ENCODE measurements around the gene TMEM202.
A peak's percentile ranks its signal among the peaks of the same experiment; 100 is the strongest.
"Not testable (repeated sequence)": the region's sequence is repeated elsewhere in the genome, so short reads cannot be mapped to it uniquely, and the experiment has no call there.

TMEM202 gene

GRCh38 chr15:72397796-72398588, at the start of gene TMEM202:
Gene TMEM202, plus strand, starts transcription at chr15:72398305. Its CDS starts 22 bp downstream, at chr15:72398327.
- DNase-seq: no peak

- no peak for DNase-seq
Measured at GRCh38 chr15:72353266-72353665, 44.8 kb upstream of the TMEM202 start.

- DNase-seq: no peak
Measured at GRCh38 chr15:72354496-72354895, 43.6 kb upstream of the TMEM202 start.

GRCh38 chr15:72358121-72358520, 40.0 kb upstream of the TMEM202 start:
- no peak for DNase-seq

- peak in 21 of 56 donors; percentile 1 to 46 (median 15) for DNase-seq
Measured at GRCh38 chr15:72358650-72359171, 39.4 kb upstream of the TMEM202 start.

GRCh38 chr15:72361176-72361575, 36.9 kb upstream of the TMEM202 start:
- DNase-seq: no peak

- DNase-seq: peak in 1 of 56 donors; percentile 6
Measured at GRCh38 chr15:72365844-72366243, 32.3 kb upstream of the TMEM202 start.

- no peak for DNase-seq
Measured at GRCh38 chr15:72368325-72368724, 29.8 kb upstream of the TMEM202 start.

- peak in 4 of 56 donors; percentile 2 to 10 (median 4) for DNase-seq
Measured at GRCh38 chr15:72368899-72369298, 29.2 kb upstream of the TMEM202 start.

- no peak for DNase-seq
Measured at GRCh38 chr15:72369964-72370363, 28.1 kb upstream of the TMEM202 start.

- DNase-seq: no peak
Measured at GRCh38 chr15:72372361-72372760, 25.7 kb upstream of the TMEM202 start.

GRCh38 chr15:72375501-72375845, 22.6 kb upstream of the TMEM202 start:
- peak in 7 of 56 donors; percentile 31 to 63 (median 57) for DNase-seq

- DNase-seq: peak; percentile 57 to 99 (median 89)
Measured at GRCh38 chr15:72375846-72376581, 22.1 kb upstream of the TMEM202 start, which contains the start of gene HEXA. Gene HEXA, minus strand, starts transcription at chr15:72376014. Its CDS starts 42 bp downstream, at chr15:72375972.

GRCh38 chr15:72377331-72377730, 20.8 kb upstream of the TMEM202 start:
- no peak for DNase-seq

GRCh38 chr15:72379106-72379505, 19.0 kb upstream of the TMEM202 start:
- not testable (repeated sequence) for DNase-seq

GRCh38 chr15:72379856-72380430, 18.2 kb upstream of the TMEM202 start:
- DNase-seq: no peak

- no peak for DNase-seq
Measured at GRCh38 chr15:72380743-72381142, 17.4 kb upstream of the TMEM202 start.

- no peak for DNase-seq
Measured at GRCh38 chr15:72382146-72382545, 16.0 kb upstream of the TMEM202 start.

- no peak for DNase-seq
Measured at GRCh38 chr15:72387741-72388140, 10.4 kb upstream of the TMEM202 start.

- no peak for DNase-seq
Measured at GRCh38 chr15:72389231-72389630, 8.9 kb upstream of the TMEM202 start.

- not testable (repeated sequence) for DNase-seq
Measured at GRCh38 chr15:72396331-72396730, 1.8 kb upstream of the TMEM202 start.

- no peak for DNase-seq
Measured at GRCh38 chr15:72398648-72399047, 543 bp downstream of the TMEM202 start.
